Loucy (cell line): ENCODE data around the gene AVP.

ENCODE experiments used
- EZH2phosphoT487 ChIP-seq: fragments of 200-600 bp; IDR thresholded peaks from 2 replicates; pipeline ENCODE4 v1.6.1; 2018; ENCODE audit warnings: antibody characterized with exemption, mild to moderate bottlenecking, moderate library complexity, borderline replicate concordance
- TF ChIP-seq, protein P1 (sequence below): fragments of 200-600 bp; sonication (generic); conservative IDR thresholded peaks from 2 replicates; pipeline ENCODE4 v1.5.1; 2014; ENCODE audit warnings: mild to moderate bottlenecking, antibody characterized with exemption, low read length

DNA sequence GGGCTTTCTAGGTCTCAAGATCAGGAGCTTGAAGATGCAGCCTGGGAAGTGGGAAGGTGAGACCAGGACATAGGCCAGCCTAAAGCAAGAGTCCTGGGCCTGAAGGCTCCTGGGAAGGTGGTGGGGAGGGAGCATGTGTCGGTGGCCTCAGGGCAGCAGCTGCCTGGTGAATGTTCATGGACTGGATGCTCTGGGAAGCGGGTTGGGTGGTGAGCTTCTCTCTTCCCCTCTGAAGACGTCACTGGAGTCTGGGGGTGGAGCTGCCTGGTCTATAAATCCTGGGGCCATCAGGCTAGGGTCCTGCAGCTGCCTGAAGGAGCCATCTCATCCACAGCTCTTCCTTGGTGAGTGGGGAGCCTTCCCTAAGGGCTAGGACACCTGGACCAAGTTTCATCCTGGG, 41.2 kb downstream of the AVP start, which contains the start of gene GNRH2:
- TF ChIP-seq, protein P1, sequence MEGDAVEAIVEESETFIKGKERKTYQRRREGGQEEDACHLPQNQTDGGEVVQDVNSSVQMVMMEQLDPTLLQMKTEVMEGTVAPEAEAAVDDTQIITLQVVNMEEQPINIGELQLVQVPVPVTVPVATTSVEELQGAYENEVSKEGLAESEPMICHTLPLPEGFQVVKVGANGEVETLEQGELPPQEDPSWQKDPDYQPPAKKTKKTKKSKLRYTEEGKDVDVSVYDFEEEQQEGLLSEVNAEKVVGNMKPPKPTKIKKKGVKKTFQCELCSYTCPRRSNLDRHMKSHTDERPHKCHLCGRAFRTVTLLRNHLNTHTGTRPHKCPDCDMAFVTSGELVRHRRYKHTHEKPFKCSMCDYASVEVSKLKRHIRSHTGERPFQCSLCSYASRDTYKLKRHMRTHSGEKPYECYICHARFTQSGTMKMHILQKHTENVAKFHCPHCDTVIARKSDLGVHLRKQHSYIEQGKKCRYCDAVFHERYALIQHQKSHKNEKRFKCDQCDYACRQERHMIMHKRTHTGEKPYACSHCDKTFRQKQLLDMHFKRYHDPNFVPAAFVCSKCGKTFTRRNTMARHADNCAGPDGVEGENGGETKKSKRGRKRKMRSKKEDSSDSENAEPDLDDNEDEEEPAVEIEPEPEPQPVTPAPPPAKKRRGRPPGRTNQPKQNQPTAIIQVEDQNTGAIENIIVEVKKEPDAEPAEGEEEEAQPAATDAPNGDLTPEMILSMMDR, result no peak
- no peak for TF ChIP-seq EZH2phosphoT487
